Endothelial cell of umbilical vein (primary cell): Measurements from ENCODE around the gene TAOK1.

Source experiments
- POLR2AphosphoS5 ChIP-seq: IDR thresholded peaks from 2 replicates; pipeline ENCODE4 v1.6.1; 2012; ENCODE audit warnings: low read depth, mild to moderate bottlenecking, control low read depth, low read length, moderate library complexity; ENCODE audit not compliant: insufficient read depth
- TF ChIP-seq, protein P1 (sequence below), 2 donors: IDR thresholded peaks; 1 replicate in 1 of 2; 2 replicates in 1 of 2; pipeline ENCODE4 v1.5.1; 2011; ENCODE audit warnings: low read length in 2 of 2, mild to moderate bottlenecking in 2 of 2, moderate library complexity in 2 of 2, control low read depth in 1 of 2, inconsistent platforms in 1 of 2, low read depth in 1 of 2; ENCODE audit not compliant: insufficient read depth in 1 of 2; ENCODE audit errors: extremely low read depth in 1 of 2

- no peak for TF ChIP-seq POLR2AphosphoS5
- TF ChIP-seq, protein P1, sequence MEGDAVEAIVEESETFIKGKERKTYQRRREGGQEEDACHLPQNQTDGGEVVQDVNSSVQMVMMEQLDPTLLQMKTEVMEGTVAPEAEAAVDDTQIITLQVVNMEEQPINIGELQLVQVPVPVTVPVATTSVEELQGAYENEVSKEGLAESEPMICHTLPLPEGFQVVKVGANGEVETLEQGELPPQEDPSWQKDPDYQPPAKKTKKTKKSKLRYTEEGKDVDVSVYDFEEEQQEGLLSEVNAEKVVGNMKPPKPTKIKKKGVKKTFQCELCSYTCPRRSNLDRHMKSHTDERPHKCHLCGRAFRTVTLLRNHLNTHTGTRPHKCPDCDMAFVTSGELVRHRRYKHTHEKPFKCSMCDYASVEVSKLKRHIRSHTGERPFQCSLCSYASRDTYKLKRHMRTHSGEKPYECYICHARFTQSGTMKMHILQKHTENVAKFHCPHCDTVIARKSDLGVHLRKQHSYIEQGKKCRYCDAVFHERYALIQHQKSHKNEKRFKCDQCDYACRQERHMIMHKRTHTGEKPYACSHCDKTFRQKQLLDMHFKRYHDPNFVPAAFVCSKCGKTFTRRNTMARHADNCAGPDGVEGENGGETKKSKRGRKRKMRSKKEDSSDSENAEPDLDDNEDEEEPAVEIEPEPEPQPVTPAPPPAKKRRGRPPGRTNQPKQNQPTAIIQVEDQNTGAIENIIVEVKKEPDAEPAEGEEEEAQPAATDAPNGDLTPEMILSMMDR (IDR thresholded peaks at IDR 0.05; ENCODE audit: extremely low read depth in 1 of 2, insufficient read depth in 1 of 2, low read depth in 1 of 2, low read length in 2 of 2), result no peak
Observed at GRCh38 chr17:29560316-29560715, 170.2 kb downstream of the TAOK1 start.
